Measurements from ENCODE around the gene CHRM5.
A peak's percentile ranks its signal among the peaks of the same experiment; 100 is the strongest.
"Not testable (repeated sequence)": the region's sequence is repeated elsewhere in the genome, so short reads cannot be mapped to it uniquely, and the experiment has no call there.

The CHRM5 gene

GRCh38 chr15:34043391-34043790 lies 75.1 kb downstream of the CHRM5 start:
- no peak for DNase-seq

DNA sequence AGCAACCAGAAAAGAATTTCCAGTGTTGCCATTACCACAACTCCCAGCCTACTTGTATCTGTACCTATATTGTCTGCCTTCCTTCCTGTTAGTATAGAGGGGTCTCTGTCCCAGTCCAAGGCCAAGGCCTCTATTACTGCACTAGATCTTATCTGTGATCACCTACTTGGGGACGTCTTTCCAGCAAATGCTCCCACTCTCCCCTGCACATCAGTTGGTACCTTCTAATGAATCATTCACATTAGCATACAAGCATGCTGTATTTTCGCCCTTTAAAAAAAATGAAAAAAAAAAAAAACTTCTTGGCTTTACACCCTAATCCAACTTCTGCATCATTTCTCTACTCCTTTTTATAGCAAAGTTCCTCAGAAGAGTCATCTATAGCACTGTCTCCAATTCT lies 75.5 kb downstream of the CHRM5 start:
- DNase-seq = no peak

GRCh38 chr15:34046471-34047145 lies 78.3 kb downstream of the CHRM5 start:
- no peak for DNase-seq

GRCh38 chr15:34047893-34048775 lies 79.8 kb downstream of the CHRM5 start:
- no peak for DNase-seq

- DNase-seq = no peak
Measured at GRCh38 chr15:34049112-34049511, 80.8 kb downstream of the CHRM5 start.

GRCh38 chr15:34050385-34050784 lies 82.1 kb downstream of the CHRM5 start:
- DNase-seq = not testable (repeated sequence)

- no peak for DNase-seq
Measured at GRCh38 chr15:34054081-34054707, 85.9 kb downstream of the CHRM5 start.

GRCh38 chr15:34055868-34056595 lies 87.7 kb downstream of the CHRM5 start:
- no peak for DNase-seq

GRCh38 chr15:34056911-34057310 lies 88.6 kb downstream of the CHRM5 start:
- DNase-seq = no peak

DNA sequence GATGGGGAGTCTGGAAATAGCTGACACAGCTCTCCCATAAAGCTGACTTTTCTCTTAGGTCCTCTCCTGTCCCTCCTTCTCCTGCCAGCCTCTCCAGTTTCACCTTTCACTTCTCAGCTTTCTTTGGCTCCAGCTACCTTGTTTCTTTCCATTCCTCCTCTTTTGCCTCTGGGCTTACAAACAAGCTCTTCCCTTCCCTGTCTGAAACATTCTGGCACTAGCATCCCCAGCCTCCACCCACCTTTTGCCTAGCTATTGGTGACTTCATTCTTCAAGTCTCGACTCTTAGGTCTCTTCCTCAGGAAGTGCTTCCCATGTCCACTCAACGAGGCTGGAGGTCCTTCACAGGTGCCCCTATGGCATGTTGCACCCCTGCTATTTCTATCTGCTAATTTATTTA lies 91.2 kb downstream of the CHRM5 start:
- DNase-seq = no peak

DNA sequence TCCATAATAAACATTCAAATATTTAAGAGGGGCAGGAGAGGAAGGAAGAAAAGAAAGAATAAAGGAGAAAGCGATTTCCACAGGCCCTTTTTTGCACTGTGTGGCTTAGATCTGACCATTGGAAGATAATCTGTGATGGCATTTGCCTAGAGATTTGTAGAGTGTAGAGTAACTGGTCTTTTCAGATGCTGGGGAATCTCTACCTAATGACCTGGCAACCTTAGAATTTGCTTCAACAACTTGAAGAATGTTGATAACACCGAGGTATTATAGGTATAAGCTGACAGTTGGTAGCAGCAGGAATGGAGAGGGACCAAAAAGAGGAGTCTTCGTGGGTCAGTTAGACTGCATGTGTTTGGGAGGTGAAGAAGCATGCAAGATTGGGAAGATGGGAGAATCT lies 91.6 kb downstream of the CHRM5 start:
- no peak for DNase-seq

- no peak for DNase-seq
Measured at GRCh38 chr15:34064438-34064837, 96.1 kb downstream of the CHRM5 start.

GRCh38 chr15:34065261-34065660 lies 97.0 kb downstream of the CHRM5 start:
- no peak for DNase-seq

DNA sequence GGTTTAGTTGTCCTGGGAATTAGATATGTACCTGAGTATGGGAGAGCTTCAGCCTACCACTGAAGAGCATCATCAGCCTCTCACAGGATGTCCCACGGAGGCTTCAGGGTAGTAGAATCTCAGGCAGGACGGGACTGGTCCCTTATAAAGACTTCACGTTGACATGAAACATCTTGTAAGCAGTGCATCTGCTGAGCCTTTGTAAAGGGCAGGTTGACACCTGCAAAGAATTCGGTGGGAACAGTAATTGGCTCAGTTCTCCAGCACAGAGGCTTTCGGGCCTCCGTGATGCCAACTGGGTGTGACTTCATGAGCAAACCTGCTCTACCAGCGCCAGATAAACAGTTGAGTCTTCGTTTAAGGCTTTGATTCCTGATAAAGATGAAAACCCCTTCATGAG lies 97.6 kb downstream of the CHRM5 start:
- no peak for DNase-seq

- DNase-seq = no peak
Measured at GRCh38 chr15:34070003-34070402, 101.7 kb downstream of the CHRM5 start.

- no peak for DNase-seq
Measured at GRCh38 chr15:34076785-34077184, 108.5 kb downstream of the CHRM5 start.

- DNase-seq = no peak
Measured at GRCh38 chr15:34078900-34079299, 110.6 kb downstream of the CHRM5 start.

DNA sequence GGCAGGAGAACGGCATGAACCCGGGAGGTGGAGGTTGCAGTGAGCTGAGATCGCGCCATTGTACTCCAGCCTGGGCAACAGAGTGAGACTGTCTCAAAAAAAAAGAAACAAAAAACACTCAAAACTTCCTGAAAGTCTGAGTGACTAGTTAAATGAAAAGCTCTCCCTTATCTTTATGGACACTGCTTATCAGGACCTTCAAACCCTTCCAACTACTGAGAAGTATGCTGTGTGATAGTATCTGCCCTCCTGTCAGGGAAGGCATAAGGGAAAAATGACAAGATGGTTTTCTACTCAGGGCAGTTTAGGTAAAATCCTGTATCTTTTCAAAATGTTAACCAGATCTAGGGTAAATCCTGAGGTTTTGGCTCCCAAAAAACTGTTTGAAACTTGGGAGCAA lies 111.6 kb downstream of the CHRM5 start:
- DNase-seq = no peak

- DNase-seq = no peak
Measured at GRCh38 chr15:34084086-34084485, 115.8 kb downstream of the CHRM5 start.

DNA sequence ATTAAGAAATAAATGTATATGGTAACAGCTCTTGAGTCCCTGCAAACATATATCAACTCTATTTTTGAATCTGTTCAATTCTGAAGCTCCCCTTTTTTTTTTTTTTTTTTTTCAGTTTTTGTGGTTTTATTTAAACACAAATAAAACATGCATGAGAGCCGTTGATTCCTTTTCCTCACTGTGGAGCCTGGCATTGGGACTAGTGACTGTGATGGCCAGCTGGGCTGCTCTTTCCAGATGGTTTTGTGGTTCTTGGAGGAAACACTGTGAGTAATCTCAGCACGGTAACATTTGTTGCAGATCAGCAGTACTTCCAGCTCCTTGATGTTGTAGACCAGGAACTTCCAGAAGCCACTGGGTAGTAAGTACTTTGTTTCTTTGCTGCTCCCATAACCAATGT lies 117.4 kb downstream of the CHRM5 start:
- no peak for DNase-seq

DNA sequence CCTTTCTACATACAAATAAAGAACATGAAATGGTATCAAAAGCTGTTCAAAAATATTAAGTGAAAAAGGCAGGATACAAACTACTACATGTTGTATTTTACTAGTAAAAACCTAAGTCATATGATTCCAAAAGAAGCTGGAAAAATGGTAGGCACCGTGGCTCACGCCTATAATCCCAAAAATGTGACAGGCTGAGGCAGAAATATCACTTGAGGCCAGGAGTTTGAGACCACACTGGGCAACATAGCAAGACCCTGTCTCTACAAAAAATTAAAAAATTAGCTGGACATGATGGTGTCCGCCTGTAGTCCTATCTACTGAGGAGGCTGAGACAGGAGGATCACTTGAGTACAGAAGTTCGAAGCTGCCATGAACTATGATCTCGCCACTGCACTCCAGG lies 131.6 kb downstream of the CHRM5 start:
- DNase-seq = no peak

GRCh38 chr15:34101366-34102174 lies 133.3 kb downstream of the CHRM5 start, which contains the start of the genes EMC7 and PGBD4:
TSS of gene EMC7 (minus strand) at chr15:34101862. CDS start at chr15:34101839, 23 bp downstream.
TSS of gene PGBD4 (plus strand) at chr15:34102083. CDS start at chr15:34102532, 449 bp downstream.
- DNase-seq = peak; percentile 98 to 99
